Right lobe of liver (tissue), 4 donors: Measurements from ENCODE around the gene STAB1.

Source experiments
- POLR2A ChIP-seq: fragments of 450-650 bp; IDR thresholded peaks from one replicate; pipeline ENCODE4 v1.6.1; 2017; ENCODE audit warnings: antibody characterized with exemption, mild to moderate bottlenecking
- TF ChIP-seq, protein P1 (sequence below), 4 donors: fragments of 200-600 bp in 3 of 4; fragments of 450-650 bp in 1 of 4; IDR thresholded peaks; one replicate each; pipeline versions ENCODE4 v1.5.1 to v1.8.0; 2016 to 2022; ENCODE audit warnings: antibody characterized with exemption in 4 of 4, mild to moderate bottlenecking in 2 of 4
- donor health status: DM: no; HTN: no; CAD: no.
- donor health status: DM: no; HTN: no; CAD: no.
- donor health status: DM: no; HTN: yes; CAD: no.

- TF ChIP-seq, protein P1, sequence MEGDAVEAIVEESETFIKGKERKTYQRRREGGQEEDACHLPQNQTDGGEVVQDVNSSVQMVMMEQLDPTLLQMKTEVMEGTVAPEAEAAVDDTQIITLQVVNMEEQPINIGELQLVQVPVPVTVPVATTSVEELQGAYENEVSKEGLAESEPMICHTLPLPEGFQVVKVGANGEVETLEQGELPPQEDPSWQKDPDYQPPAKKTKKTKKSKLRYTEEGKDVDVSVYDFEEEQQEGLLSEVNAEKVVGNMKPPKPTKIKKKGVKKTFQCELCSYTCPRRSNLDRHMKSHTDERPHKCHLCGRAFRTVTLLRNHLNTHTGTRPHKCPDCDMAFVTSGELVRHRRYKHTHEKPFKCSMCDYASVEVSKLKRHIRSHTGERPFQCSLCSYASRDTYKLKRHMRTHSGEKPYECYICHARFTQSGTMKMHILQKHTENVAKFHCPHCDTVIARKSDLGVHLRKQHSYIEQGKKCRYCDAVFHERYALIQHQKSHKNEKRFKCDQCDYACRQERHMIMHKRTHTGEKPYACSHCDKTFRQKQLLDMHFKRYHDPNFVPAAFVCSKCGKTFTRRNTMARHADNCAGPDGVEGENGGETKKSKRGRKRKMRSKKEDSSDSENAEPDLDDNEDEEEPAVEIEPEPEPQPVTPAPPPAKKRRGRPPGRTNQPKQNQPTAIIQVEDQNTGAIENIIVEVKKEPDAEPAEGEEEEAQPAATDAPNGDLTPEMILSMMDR (IDR thresholded peaks at IDR 0.05): no peak
- no peak for TF ChIP-seq POLR2A
These were observed 5.7 kb upstream of the STAB1 start for GRCh38 chr3:52489453-52489852.
